Stimulated activated CD4-positive, alpha-beta T cell treated with anti-CD3 and anti-CD28 coated beads, Interleukin-2, amount 100 ng/mL, for 48 hours (primary cell): ENCODE measurements around the gene SLC17A2.
"Not testable (repeated sequence)": the region's sequence is repeated elsewhere in the genome, so short reads cannot be mapped to it uniquely, and the experiment has no call there.

Experiments used
- DNase-seq, 2 donors: peaks; one replicate each; pipeline ENCODE4 v3.0.0-alpha.2; 2020

The SLC17A2 gene

GRCh38 chr6:25951296-25952032, 21.0 kb upstream of the SLC17A2 start:
- no peak for DNase-seq

GRCh38 chr6:25950297-25950696, 19.8 kb upstream of the SLC17A2 start:
- DNase-seq, result no peak

DNA sequence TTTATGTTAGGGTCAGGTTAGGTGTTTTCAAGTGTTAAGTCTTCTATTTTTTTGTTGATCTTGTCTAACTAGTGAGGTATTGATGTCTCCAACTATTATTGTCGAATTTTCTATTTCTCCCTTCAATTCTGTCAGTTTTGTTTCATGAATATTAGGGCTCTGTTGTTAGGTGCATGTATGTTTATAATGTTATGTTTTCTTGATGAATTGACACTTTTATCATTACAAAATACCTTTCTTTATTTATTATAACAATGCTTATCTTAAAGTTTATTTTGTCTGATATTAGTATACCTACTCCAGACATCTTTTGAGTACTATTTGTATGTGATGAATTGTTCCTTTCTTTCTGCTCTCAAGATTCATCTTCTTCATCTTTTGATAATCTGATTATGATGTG, 19.2 kb upstream of the SLC17A2 start:
- no peak for DNase-seq

- DNase-seq, result not testable (repeated sequence)
These were observed 17.0 kb upstream of the SLC17A2 start for GRCh38 chr6:25947492-25947891.

DNA sequence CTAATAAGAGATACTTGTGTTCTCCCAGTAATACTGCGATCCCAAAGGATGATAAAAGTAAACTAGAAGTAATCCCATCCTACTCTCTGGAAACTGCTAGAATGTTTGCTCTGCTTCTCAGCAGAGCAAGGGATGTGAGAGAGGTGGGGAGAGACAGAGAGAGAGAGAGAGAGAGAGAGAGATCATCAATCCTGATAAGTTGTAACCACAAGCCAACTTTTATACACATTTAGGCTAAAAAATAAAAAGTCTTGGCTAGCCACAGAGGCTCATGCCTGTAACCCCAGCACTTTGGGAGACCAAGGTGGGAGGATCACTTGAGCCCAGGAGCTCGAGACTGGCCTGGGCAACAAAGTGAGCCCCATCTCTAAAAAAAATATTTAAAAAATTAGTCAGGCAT, 16.1 kb upstream of the SLC17A2 start:
- DNase-seq, result no peak

DNA sequence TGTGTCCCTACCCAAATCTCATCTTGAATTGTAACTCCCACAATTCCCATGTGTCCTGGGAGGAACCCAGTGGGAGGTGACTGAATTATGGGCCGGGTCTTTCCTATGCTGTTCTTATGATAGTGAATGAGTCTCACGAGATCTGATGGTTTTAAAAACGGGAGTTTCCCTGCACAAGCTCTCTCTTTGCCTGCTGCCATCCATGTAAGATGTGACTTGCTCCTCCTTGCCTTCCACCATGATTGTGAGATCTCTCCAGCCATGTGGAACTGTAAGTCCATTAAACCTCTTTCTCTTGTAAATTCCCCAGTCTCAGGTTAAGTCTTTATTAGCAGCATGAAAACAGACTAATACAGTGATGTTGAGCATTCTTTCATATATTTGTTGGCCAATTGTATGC, 15.2 kb upstream of the SLC17A2 start:
- DNase-seq, result not testable (repeated sequence)

- no peak for DNase-seq
These were observed 14.4 kb upstream of the SLC17A2 start for GRCh38 chr6:25944688-25945574.

DNA sequence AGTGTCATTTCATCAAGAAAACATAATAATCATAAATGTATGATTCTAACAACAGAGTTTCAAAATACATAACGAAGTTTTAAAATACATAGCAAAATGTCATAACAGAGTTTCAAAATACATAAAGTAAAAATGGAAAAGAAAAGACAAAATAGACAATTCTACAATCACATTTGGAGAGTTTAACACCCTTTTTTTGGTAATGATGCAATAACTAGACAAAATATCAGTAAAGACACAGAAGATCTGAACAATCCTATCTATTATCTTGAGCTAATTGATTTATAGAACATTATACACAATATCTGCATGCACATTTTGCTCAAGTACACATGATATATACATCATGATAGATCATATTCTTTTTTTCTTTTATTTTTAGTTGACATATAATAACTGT, 13.4 kb upstream of the SLC17A2 start:
- DNase-seq, result no peak

GRCh38 chr6:25942561-25943147, 12.2 kb upstream of the SLC17A2 start:
- no peak for DNase-seq

GRCh38 chr6:25939593-25939992, 9.1 kb upstream of the SLC17A2 start:
- DNase-seq, result no peak

DNA sequence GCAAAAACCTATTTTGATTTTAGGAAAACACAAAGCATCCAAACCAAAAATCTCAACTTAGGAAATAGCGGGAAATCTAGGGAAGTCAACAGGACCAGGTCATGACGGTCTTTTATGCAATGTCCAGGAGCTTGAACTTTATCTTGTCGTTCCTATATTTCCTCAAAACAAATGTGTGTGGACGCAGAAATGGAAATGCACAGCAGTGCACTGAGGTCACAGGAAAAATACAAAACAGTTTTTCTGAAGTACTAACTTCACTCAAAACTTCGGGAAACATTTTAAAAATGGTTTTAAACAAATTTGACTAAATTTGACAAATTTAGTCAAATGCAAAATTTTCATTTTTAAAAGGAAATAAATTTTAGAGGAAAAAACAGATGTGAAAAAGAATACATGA, 5.5 kb upstream of the SLC17A2 start:
- no peak for DNase-seq

GRCh38 chr6:25934735-25935313, 4.3 kb upstream of the SLC17A2 start:
- no peak for DNase-seq

DNA sequence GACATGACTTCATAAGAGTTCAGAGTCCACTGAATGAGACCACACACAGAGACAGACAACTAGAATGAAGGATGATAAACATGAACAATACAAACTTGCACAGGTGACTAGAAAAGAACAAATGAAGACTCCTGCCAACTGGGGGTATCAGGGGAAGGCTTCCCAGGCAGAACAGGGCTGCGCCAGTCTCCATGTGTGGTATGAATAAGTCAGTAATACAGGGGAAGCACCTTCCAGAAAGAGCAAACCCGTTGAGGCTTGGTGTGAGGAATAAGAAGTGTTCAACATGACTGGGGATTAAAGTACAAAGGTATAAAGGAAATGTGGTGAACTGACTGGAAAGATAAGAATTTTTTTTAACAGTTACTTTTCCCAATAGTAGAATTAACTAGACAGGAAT, 3.7 kb upstream of the SLC17A2 start:
- DNase-seq, result no peak

DNA sequence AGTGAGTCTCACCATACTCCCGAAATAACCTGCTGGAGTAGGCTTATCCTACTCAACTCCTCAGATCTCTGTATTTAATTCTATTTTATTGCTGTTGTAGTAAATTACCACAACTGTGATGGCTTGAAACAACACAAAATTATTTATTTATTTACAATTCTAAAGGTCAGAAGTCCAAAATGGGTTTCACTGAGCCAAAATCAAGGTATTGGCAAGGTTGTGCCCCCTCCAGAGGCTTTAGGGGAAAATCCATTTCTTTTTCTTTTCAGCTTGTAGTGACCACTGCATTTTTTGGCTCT, 869 bp upstream of the SLC17A2 start:
- DNase-seq, result no peak

DNA sequence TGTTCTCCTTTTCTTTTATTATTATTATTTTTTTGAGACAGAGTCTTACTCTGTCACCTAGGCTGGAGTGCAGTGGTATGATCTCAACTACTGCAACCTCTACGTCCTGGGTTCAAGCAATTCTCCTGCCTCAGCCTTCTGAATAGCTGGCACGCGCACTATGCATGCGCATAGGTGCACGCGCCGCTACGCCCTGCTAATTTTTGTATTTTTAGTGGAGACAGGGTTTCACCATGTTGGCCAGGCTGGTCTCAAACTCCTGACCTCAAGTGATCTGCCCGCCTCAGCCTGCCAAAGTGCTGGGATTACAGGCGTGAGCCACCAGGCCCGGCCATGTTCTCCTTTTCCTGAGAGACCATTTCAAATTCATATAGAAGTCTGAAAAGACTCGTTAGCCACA, 706 bp downstream of the SLC17A2 start:
- not testable (repeated sequence) for DNase-seq

- no peak for DNase-seq
These were observed 1.7 kb downstream of the SLC17A2 start for GRCh38 chr6:25928562-25929324.

DNA sequence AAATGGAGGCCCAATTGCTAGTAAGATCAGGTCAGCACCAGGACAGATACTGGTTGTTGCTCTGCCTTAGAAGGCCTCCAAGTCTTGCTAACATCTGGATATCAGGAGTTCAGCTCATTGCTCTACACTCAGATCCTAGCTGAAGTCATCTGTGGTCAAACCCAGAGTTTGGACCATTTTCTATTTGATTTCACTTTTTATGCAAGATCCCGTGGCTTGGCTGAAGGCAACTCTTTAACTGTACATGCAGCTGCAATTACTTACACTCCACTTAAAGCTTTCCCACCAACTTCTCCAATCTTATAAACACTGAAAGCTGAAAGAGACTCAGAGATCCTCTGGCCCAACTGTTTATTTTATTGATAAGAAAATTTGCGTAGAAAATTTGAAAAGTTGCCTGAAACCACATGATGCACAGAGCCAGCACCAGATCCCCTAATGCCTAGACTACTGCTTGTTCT, 2.7 kb downstream of the SLC17A2 start:
- no peak for DNase-seq

DNA sequence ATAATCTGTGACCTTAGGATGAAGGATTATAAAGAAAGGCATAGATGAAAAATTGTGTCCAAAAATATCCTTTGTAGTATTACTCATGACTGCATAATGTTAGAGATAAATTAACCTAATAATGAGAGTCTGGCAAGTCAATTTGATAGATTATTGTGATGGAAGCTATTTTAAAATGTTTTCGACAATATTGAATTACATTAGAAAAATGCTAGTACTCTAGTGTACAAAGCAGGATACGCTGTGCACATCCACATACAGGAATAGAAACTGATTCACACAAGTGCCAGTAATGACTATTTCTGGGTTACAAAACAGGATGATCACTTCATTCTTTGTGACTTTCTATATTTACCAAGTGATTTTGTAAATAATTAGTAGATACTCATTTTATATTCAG, 3.3 kb downstream of the SLC17A2 start:
- no peak for DNase-seq

DNA sequence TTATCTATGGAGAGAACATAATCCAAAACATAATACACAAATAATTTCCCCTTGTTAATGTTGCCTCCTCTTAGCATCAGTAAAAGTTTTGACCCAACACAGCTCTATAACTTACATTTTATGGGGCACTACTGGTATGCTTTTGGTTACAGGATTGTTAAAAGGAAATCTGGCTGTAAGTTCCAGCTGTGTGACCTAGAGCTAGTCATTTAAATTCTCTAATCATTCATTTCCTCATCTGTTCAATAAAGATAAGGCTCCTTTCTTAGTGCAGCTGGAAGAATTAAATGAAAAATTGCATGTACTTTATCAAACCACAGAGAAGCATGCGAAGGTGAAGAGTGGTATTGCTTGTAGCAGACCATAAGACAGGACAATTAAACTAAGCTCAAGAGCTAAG, 4.6 kb downstream of the SLC17A2 start:
- DNase-seq, result no peak

GRCh38 chr6:25922301-25922700, 8.2 kb downstream of the SLC17A2 start:
- DNase-seq, result no peak

DNA sequence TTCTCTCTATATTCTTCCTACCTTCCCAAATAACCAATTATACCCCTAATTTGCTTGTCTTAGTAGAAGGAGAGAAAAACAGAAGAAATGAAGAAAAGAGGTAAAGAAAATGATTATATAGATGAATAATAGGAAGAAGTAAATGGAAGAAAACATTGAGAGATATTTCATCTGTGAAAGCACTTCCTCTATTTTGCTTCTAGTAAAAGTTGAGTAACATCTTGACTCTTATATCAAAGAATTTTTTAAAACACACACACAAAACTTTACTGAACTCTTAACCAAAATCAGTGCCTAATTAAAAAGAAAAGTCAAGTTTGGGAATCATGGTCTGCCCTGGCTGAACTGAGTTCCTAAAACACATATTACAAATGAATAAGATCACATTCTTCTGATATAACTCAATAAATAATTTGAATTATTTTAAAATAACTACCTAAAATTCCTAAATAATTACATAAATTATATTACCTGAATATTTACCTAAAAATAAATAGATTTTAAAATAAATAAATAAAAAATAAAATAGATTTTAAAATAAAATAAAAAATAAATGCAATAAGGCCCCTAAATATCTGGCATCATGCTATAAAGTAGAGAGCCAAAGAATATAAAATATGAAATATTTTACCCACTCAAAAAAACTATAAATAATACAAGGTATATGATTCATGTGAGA, 8.8 kb downstream of the SLC17A2 start:
- no peak for DNase-seq

DNA sequence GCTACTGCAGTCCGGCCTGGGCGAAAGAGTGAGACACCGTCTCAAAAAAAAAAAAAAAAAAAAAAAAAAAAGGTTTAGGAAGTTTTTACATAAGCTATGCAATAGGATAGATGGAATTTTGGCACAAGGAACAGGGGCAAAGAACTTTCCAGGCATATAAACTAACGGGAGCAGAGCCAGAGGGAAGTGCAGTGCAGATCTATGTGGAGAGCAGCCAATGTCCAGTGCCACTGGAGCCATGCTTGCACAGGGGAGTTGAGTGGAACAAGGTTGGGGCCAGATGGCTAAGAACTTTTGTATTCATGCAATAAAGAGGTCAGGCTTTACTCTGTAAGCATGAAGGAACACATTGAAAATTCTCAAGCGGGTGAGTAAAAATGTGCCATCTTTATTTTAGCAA, 10.8 kb downstream of the SLC17A2 start:
- no peak for DNase-seq
